ENCODE measurements around the gene KCNT2.

DNA sequence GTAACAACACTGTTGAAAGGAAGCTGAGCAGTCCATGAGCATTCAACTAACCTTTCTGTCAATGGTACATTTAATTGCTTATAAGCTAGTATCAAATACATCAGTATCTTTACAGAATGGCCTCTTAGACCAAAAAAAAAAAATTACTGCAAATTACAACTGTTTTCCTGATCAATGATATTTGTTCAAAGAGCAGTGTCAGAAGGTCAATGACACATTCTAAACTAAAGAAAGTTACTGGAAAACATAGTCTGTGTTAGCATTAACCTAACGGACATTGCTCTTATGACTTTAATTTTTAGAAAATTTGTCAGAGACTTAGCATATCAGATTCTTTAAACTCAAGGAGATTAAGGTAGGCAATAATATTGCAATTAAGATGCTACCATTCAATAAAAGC lies 162.5 kb downstream of the KCNT2 start:
- TF ChIP-seq, protein P1, sequence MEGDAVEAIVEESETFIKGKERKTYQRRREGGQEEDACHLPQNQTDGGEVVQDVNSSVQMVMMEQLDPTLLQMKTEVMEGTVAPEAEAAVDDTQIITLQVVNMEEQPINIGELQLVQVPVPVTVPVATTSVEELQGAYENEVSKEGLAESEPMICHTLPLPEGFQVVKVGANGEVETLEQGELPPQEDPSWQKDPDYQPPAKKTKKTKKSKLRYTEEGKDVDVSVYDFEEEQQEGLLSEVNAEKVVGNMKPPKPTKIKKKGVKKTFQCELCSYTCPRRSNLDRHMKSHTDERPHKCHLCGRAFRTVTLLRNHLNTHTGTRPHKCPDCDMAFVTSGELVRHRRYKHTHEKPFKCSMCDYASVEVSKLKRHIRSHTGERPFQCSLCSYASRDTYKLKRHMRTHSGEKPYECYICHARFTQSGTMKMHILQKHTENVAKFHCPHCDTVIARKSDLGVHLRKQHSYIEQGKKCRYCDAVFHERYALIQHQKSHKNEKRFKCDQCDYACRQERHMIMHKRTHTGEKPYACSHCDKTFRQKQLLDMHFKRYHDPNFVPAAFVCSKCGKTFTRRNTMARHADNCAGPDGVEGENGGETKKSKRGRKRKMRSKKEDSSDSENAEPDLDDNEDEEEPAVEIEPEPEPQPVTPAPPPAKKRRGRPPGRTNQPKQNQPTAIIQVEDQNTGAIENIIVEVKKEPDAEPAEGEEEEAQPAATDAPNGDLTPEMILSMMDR (IDR thresholded peaks at IDR 0.05; ENCODE audit: poor library complexity, severe bottlenecking), result no peak
- TF ChIP-seq POLR2AphosphoS5 (IDR thresholded peaks at IDR 0.05), result no peak
- TF ChIP-seq, protein P2, sequence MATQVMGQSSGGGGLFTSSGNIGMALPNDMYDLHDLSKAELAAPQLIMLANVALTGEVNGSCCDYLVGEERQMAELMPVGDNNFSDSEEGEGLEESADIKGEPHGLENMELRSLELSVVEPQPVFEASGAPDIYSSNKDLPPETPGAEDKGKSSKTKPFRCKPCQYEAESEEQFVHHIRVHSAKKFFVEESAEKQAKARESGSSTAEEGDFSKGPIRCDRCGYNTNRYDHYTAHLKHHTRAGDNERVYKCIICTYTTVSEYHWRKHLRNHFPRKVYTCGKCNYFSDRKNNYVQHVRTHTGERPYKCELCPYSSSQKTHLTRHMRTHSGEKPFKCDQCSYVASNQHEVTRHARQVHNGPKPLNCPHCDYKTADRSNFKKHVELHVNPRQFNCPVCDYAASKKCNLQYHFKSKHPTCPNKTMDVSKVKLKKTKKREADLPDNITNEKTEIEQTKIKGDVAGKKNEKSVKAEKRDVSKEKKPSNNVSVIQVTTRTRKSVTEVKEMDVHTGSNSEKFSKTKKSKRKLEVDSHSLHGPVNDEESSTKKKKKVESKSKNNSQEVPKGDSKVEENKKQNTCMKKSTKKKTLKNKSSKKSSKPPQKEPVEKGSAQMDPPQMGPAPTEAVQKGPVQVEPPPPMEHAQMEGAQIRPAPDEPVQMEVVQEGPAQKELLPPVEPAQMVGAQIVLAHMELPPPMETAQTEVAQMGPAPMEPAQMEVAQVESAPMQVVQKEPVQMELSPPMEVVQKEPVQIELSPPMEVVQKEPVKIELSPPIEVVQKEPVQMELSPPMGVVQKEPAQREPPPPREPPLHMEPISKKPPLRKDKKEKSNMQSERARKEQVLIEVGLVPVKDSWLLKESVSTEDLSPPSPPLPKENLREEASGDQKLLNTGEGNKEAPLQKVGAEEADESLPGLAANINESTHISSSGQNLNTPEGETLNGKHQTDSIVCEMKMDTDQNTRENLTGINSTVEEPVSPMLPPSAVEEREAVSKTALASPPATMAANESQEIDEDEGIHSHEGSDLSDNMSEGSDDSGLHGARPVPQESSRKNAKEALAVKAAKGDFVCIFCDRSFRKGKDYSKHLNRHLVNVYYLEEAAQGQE (IDR thresholded peaks at IDR 0.05; ENCODE audit: borderline replicate concordance), result no peak
- TF ChIP-seq EP300 (conservative IDR thresholded peaks at IDR 0.05; ENCODE audit: poor library complexity, severe bottlenecking), result no peak
- TF ChIP-seq RAD21 (conservative IDR thresholded peaks at IDR 0.05), result no peak
- TF ChIP-seq SMC3 (conservative IDR thresholded peaks at IDR 0.05; ENCODE audit: poor library complexity), result no peak
- no peak for TF ChIP-seq EZH2 (IDR thresholded peaks at IDR 0.05; ENCODE audit: borderline replicate concordance, insufficient read depth, low read length, poor library complexity, severe bottlenecking)
- TF ChIP-seq TAF1 (IDR thresholded peaks at IDR 0.05; ENCODE audit: low read depth), result no peak
- no peak for TF ChIP-seq MXI1 (conservative IDR thresholded peaks at IDR 0.05; ENCODE audit: poor library complexity, severe bottlenecking)

Data from neural cell (in vitro differentiated cells).